Brain microvascular endothelial cell (primary cell): ENCODE data around the gene RAP2B.
"Not testable (repeated sequence)": the region's sequence is repeated elsewhere in the genome, so short reads cannot be mapped to it uniquely, and the experiment has no call there.

Experiments
- DNase-seq: peaks from one replicate; pipeline ENCODE4 v3.0.0-alpha.2; 2020
- H3K27ac ChIP-seq: fragments of 250-450 bp; sonication (Bioruptor Pico); 2 replicates; pipeline ENCODE4 v1.5.1; 2020; ENCODE audit warnings: mild to moderate bottlenecking, moderate library complexity
- H3K27me3 ChIP-seq: fragments of 250-450 bp; sonication (Bioruptor Pico); replicated peaks from 2 replicates; pipeline ENCODE4 v1.5.1; 2020; ENCODE audit warnings: mild to moderate bottlenecking
- H3K36me3 ChIP-seq: fragments of 250-450 bp; sonication (Bioruptor Pico); replicated peaks from 2 replicates; pipeline ENCODE4 v1.5.1; 2020; ENCODE audit warnings: mild to moderate bottlenecking
- H3K4me3 ChIP-seq: 2 replicates; pipeline ENCODE4 v1.5.1; 2011; ENCODE audit warnings: low read depth, mild to moderate bottlenecking, control low read depth, low read length, moderate library complexity
- in situ Hi-C: cut with HindIII; loops from 2 replicates; pipeline ENCODE4 v1.10.0; 2017; ENCODE audit warnings: low sequenced_read_pairs, low pct_ligation_motif_present
- TF ChIP-seq, protein P1 (sequence below): IDR thresholded peaks from 2 replicates; pipeline ENCODE4 v1.5.1; 2011; ENCODE audit warnings: low read depth, mild to moderate bottlenecking, moderate library complexity, low read length, control low read depth, inconsistent platforms; ENCODE audit errors: missing control alignments

RAP2B gene

DNA sequence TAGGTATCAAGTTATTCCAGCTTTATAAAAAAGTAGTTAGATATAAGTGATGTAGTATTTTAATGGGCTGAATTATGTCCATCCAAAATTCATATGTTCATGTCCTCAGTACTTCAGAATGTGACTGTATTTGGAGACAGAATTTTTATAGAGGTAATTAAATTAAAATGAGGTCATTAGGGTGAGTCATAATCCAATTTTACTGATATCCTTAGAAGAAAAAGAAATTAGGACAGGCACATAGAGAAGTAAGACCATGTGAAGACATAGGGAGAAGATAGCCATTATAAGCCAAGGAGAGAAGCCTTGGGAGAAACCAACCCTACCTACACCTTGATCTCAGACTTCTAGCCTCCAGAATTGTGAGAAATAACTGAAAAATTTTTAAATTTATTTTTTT lies 30.3 kb downstream of the RAP2B start:
- in situ Hi-C loops = no loop called here
- H3K27me3 ChIP-seq = no peaks in the 10 kb centered on the region
- TF ChIP-seq, protein P1, sequence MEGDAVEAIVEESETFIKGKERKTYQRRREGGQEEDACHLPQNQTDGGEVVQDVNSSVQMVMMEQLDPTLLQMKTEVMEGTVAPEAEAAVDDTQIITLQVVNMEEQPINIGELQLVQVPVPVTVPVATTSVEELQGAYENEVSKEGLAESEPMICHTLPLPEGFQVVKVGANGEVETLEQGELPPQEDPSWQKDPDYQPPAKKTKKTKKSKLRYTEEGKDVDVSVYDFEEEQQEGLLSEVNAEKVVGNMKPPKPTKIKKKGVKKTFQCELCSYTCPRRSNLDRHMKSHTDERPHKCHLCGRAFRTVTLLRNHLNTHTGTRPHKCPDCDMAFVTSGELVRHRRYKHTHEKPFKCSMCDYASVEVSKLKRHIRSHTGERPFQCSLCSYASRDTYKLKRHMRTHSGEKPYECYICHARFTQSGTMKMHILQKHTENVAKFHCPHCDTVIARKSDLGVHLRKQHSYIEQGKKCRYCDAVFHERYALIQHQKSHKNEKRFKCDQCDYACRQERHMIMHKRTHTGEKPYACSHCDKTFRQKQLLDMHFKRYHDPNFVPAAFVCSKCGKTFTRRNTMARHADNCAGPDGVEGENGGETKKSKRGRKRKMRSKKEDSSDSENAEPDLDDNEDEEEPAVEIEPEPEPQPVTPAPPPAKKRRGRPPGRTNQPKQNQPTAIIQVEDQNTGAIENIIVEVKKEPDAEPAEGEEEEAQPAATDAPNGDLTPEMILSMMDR = no peak

GRCh38 chr3:153193786-153194476 lies 31.9 kb downstream of the RAP2B start:
- H3K4me3 ChIP-seq, H3K36me3 ChIP-seq, H3K27ac ChIP-seq, in situ Hi-C loops, DNase-seq, H3K27me3 ChIP-seq: not testable (repeated sequence)

More for the DNA sequence above, 30.3 kb downstream of the RAP2B start:
- no peak overlapping the region for H3K4me3 ChIP-seq
- no peak for DNase-seq
- no peaks in the 10 kb centered on the region for H3K36me3 ChIP-seq
- H3K27ac ChIP-seq = no peak overlapping the region

GRCh38 chr3:153195349-153195879 lies 33.4 kb downstream of the RAP2B start:
- no peak for DNase-seq
- no peak overlapping the region for H3K27ac ChIP-seq
- no peak overlapping the region for H3K4me3 ChIP-seq
- in situ Hi-C loops = no loop called here
- H3K36me3 ChIP-seq = no peaks in the 10 kb centered on the region
- TF ChIP-seq, protein P1 = no peak
- H3K27me3 ChIP-seq = no peaks in the 10 kb centered on the region

GRCh38 chr3:153209596-153209995 lies 47.6 kb downstream of the RAP2B start:
- no peak overlapping the region for H3K4me3 ChIP-seq
- DNase-seq = peak; percentile 51

GRCh38 chr3:153210146-153210545 lies 48.1 kb downstream of the RAP2B start:
- TF ChIP-seq, protein P1 = no peak
- Histone ChIP-seq H3K27ac (peak overlapping the region; percentile 35), H3K4me3 (no peak overlapping the region), H3K27me3 (no peaks in the 10 kb centered on the region), H3K36me3 (no peaks in the 10 kb centered on the region)
- in situ Hi-C loops = no loop called here
- DNase-seq = no peak

More at GRCh38 chr3:153209596-153209995, 47.6 kb downstream of the RAP2B start:
- TF ChIP-seq, protein P1 = no peak
- H3K27ac ChIP-seq = peak overlapping the region; percentile 35
- no peaks in the 10 kb centered on the region for H3K27me3 ChIP-seq
- H3K36me3 ChIP-seq = no peaks in the 10 kb centered on the region
- in situ Hi-C loops = no loop called here

DNA sequence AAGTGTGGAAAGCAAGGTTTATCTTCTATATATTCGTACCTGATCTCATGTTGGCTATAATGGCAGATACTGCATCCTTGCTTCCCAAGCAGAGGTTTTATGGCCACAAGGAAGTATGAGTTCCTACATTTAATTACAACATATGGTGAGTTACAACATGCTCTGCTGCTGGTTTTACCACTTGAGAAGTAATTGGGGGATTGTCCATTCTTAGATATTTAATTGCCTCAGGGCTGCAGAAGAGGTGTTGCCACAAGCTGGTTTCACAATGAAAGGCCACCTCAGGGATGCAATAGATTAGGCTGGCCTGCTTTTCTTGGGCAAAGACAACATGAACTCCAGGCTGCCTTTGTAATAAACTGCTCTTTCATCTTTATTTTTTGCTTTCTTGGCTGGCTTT lies 48.6 kb downstream of the RAP2B start:
- in situ Hi-C loops = no loop called here
- H3K4me3 ChIP-seq = no peak overlapping the region

More for the DNA sequence above, 48.6 kb downstream of the RAP2B start:
- TF ChIP-seq, protein P1 = no peak
- DNase-seq = no peak
- no peaks in the 10 kb centered on the region for H3K36me3 ChIP-seq
- H3K27ac ChIP-seq = no peak overlapping the region
- no peaks in the 10 kb centered on the region for H3K27me3 ChIP-seq
